Loucy (cell line): ENCODE data around the gene PDIA2.

Source experiments
- H2AFZ ChIP-seq: fragments of 200-600 bp; sonication (generic); 2 replicates; pipeline ENCODE4 v1.6.0; 2016; ENCODE audit warnings: antibody characterized with exemption, mild to moderate bottlenecking, low read length, moderate library complexity
- H3F3A ChIP-seq: fragments of 200-600 bp; 2 replicates; pipeline ENCODE4 v1.6.0; 2016; ENCODE audit warnings: antibody characterized with exemption, low read depth, mild to moderate bottlenecking
- H3K27me3 ChIP-seq: fragments of 200-600 bp; sonication (generic); 2 replicates; pipeline ENCODE4 v1.6.1; 2014; ENCODE audit warnings: low read length, mild to moderate bottlenecking; ENCODE audit not compliant: insufficient read depth, poor library complexity, severe bottlenecking
- H3K36me3 ChIP-seq: fragments of 200-600 bp; sonication (generic); 2 replicates; pipeline ENCODE4 v1.6.1; 2016; ENCODE audit warnings: low read length; ENCODE audit not compliant: insufficient read depth
- H3K4me1 ChIP-seq: fragments of 200-600 bp; sonication (generic); 2 replicates; pipeline ENCODE4 v1.5.1; 2014; ENCODE audit warnings: low read length, mild to moderate bottlenecking; ENCODE audit not compliant: insufficient read depth, poor library complexity, severe bottlenecking
- H3K4me2 ChIP-seq: fragments of 200-600 bp; sonication (generic); 2 replicates; pipeline ENCODE4 v1.6.0; 2014; ENCODE audit warnings: antibody characterized with exemption, low read length, low read depth, mild to moderate bottlenecking; ENCODE audit not compliant: poor library complexity, severe bottlenecking
- H3K4me3 ChIP-seq: fragments of 200-600 bp; sonication (generic); 2 replicates; pipeline ENCODE4 v1.5.1; 2014; ENCODE audit warnings: low read length, mild to moderate bottlenecking, mixed read lengths; ENCODE audit not compliant: poor library complexity, severe bottlenecking
- H3K79me2 ChIP-seq: fragments of 200-600 bp; sonication (generic); 2 replicates; pipeline ENCODE4 v1.6.1; 2014; ENCODE audit warnings: low read length; ENCODE audit not compliant: insufficient read depth
- H3K9ac ChIP-seq: fragments of 200-600 bp; sonication (generic); 2 replicates; pipeline ENCODE4 v1.6.0; 2014; ENCODE audit warnings: mild to moderate bottlenecking, low read depth, low read length, moderate library complexity; ENCODE audit not compliant: poor library complexity, severe bottlenecking
- H3K9me2 ChIP-seq: fragments of 200-600 bp; sonication (generic); replicated peaks from 2 replicates; pipeline ENCODE4 v1.6.1; 2016; ENCODE audit warnings: low read depth, low read length, mixed read lengths
- H3K9me3 ChIP-seq: fragments of 200-600 bp; sonication (generic); 2 replicates; pipeline ENCODE4 v1.6.1; 2014; ENCODE audit warnings: mild to moderate bottlenecking, antibody characterized with exemption, low read length, low read depth; ENCODE audit not compliant: insufficient read depth
- H4K20me1 ChIP-seq: fragments of 200-600 bp; sonication (generic); 2 replicates; pipeline ENCODE4 v1.6.0; 2014; ENCODE audit warnings: antibody characterized with exemption, low read length, mild to moderate bottlenecking; ENCODE audit not compliant: insufficient read depth, poor library complexity, severe bottlenecking
- EZH2phosphoT487 ChIP-seq: fragments of 200-600 bp; IDR thresholded peaks from 2 replicates; pipeline ENCODE4 v1.6.1; 2018; ENCODE audit warnings: antibody characterized with exemption, mild to moderate bottlenecking, moderate library complexity, borderline replicate concordance
- TF ChIP-seq, protein P1 (sequence below): fragments of 200-600 bp; sonication (generic); conservative IDR thresholded peaks from 2 replicates; pipeline ENCODE4 v1.5.1; 2014; ENCODE audit warnings: mild to moderate bottlenecking, antibody characterized with exemption, low read length

Gene PDIA2

DNA sequence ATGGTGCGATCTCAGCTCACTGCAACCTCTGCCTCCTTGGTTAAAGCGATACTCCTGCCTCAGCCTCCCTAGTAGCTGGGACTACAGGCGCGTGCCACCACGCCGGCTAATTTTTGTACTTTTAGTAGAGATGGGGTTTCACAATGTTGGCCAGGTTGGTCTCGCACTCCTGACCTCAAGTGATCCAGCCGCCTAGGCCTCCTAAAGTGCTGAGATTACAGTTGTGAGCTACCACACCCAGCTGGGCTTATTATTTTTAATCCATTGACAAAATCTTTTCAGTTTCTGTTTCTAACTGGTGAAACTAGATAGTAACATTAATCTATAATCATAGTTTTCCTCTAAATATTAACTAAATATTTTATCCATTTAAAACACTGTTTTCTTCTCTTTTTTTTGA lies 42.4 kb upstream of the PDIA2 start:
- TF ChIP-seq, protein P1, sequence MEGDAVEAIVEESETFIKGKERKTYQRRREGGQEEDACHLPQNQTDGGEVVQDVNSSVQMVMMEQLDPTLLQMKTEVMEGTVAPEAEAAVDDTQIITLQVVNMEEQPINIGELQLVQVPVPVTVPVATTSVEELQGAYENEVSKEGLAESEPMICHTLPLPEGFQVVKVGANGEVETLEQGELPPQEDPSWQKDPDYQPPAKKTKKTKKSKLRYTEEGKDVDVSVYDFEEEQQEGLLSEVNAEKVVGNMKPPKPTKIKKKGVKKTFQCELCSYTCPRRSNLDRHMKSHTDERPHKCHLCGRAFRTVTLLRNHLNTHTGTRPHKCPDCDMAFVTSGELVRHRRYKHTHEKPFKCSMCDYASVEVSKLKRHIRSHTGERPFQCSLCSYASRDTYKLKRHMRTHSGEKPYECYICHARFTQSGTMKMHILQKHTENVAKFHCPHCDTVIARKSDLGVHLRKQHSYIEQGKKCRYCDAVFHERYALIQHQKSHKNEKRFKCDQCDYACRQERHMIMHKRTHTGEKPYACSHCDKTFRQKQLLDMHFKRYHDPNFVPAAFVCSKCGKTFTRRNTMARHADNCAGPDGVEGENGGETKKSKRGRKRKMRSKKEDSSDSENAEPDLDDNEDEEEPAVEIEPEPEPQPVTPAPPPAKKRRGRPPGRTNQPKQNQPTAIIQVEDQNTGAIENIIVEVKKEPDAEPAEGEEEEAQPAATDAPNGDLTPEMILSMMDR = no peak
- TF ChIP-seq EZH2phosphoT487 = no peak
- Histone ChIP-seq H2AFZ (no peak overlapping the region), H3K4me1 (peaks cover 7% of the 10 kb centered on the region), H3K4me2 (no peak overlapping the region), H3F3A (no peaks in the 10 kb centered on the region), H3K79me2 (no peaks in the 10 kb centered on the region), H3K4me3 (no peak overlapping the region), H3K9ac (no peak overlapping the region), H3K9me2 (no peaks in the 10 kb centered on the region), H3K36me3 (no peaks in the 10 kb centered on the region), H3K27me3 (no peaks in the 10 kb centered on the region), H3K9me3 (no peaks in the 10 kb centered on the region), H4K20me1 (peaks cover under 1% of the 10 kb centered on the region)

DNA sequence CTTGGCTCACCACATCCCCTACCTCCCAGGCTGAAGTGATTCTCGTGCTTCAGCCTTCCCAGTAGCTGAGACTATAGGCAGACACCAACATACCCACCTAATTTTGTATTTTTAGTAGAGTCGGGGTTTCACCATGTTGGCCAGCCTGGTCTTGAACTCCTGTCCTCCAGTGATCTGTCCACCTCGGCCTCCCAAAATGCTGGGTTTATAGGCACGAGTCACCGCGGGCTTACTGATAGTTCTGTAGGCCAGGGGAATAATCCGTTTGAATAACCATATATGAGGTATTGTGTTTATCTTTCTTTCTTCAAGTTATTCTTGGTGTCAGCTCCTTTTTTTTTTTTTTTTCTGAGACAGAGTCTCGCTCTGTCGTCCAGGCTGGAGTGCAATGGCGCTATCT lies 40.7 kb upstream of the PDIA2 start:
- Histone ChIP-seq H3K9ac (no peak overlapping the region), H3K4me3 (no peak overlapping the region), H3K27me3 (no peaks in the 10 kb centered on the region), H3K4me2 (no peak overlapping the region), H3K79me2 (no peaks in the 10 kb centered on the region), H3F3A (no peaks in the 10 kb centered on the region), H2AFZ (no peak overlapping the region), H3K9me3 (no peaks in the 10 kb centered on the region), H3K36me3 (no peaks in the 10 kb centered on the region), H3K4me1 (peaks cover 7% of the 10 kb centered on the region), H3K9me2 (no peaks in the 10 kb centered on the region), H4K20me1 (no peaks in the 10 kb centered on the region)
- TF ChIP-seq, protein P1 = no peak
- no peak for TF ChIP-seq EZH2phosphoT487

DNA sequence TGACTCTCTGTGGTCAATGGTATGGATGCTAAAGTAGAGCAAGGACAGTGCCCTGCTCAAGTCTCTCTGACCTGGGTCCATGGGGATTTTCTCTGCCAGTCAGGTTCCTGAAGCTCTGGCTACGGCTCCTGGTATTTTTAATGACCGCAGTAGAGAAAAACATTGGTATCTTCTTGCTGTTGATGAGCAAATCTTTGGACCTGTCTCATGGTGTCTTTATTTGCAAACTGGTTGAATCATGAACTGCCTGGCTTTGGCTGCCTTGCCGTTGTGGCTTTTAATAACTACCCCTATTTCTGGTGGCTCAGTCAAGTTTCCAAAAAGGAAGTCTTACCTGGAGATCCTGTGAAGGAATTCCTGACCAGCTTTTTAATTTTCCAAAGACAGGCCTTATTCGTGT lies 39.6 kb upstream of the PDIA2 start:
- no peak for TF ChIP-seq EZH2phosphoT487
- TF ChIP-seq, protein P1 = no peak
- H4K20me1 ChIP-seq = no peaks in the 10 kb centered on the region
- no peaks in the 10 kb centered on the region for H3K27me3 ChIP-seq
- H3K9me2 ChIP-seq = no peaks in the 10 kb centered on the region
- H3K4me3 ChIP-seq = no peak overlapping the region
- no peak overlapping the region for H3K9ac ChIP-seq
- no peaks in the 10 kb centered on the region for H3F3A ChIP-seq
- H3K9me3 ChIP-seq = no peaks in the 10 kb centered on the region
- no peak overlapping the region for H3K4me2 ChIP-seq
- peaks cover 7% of the 10 kb centered on the region for H3K4me1 ChIP-seq
- H3K79me2 ChIP-seq = no peaks in the 10 kb centered on the region
- H2AFZ ChIP-seq = no peak overlapping the region
- H3K36me3 ChIP-seq = no peaks in the 10 kb centered on the region
